GM10248 (cell line): Measurements from ENCODE around the gene SEZ6L2.
A peak's percentile ranks its signal among the peaks of the same experiment; 100 is the strongest.

Source experiments
- CTCF ChIA-PET: fragments of 300-600 bp; sonication (Branson Sonifier 250); formaldehyde crosslinking; extraction: SDS; loops from one replicate; lab custom pipeline; 2021; ENCODE audit warnings: antibody characterized with exemption; lab: Yijun Ruan, JAX
- POLR2A ChIA-PET: fragments of 350-650 bp; sonication (Branson Sonifier 250); formaldehyde crosslinking; extraction: SDS; loops from one replicate; lab custom pipeline; 2020; ENCODE audit warnings: antibody characterized with exemption; lab: Yijun Ruan, JAX
- DNase-seq: peaks from one replicate; pipeline ENCODE4 v3.0.0; 2012; ENCODE audit errors: extremely low spot score
- TF ChIP-seq, protein P1 (sequence below): IDR thresholded peaks from 2 replicates; pipeline ENCODE4 v1.5.1; 2012; ENCODE audit warnings: mild to moderate bottlenecking, low read depth; ENCODE audit errors: extremely low read depth, missing control alignments, control extremely low read depth

SEZ6L2 gene

DNA sequence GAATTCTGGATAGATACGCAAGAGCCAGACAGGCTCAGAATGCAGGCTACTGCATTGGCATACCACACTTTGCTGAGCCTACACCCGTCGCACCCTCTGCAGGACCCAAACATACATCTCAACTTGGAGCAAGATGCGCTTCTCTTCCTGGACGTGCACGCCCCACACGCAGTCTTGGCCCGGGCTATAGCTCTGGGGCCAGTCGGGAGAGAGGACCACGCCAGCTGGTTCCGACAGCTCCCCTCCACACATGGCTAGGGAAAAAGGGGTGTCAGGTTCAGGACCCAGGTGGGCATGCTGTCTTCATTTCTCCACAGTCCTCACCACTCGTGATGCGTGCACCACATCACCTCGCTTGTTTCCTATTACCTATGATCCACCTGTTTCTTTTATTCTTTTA is 21.2 kb downstream of the SEZ6L2 start:
- DNase-seq: no peak
- POLR2A ChIA-PET: no interaction called here
- TF ChIP-seq, protein P1, sequence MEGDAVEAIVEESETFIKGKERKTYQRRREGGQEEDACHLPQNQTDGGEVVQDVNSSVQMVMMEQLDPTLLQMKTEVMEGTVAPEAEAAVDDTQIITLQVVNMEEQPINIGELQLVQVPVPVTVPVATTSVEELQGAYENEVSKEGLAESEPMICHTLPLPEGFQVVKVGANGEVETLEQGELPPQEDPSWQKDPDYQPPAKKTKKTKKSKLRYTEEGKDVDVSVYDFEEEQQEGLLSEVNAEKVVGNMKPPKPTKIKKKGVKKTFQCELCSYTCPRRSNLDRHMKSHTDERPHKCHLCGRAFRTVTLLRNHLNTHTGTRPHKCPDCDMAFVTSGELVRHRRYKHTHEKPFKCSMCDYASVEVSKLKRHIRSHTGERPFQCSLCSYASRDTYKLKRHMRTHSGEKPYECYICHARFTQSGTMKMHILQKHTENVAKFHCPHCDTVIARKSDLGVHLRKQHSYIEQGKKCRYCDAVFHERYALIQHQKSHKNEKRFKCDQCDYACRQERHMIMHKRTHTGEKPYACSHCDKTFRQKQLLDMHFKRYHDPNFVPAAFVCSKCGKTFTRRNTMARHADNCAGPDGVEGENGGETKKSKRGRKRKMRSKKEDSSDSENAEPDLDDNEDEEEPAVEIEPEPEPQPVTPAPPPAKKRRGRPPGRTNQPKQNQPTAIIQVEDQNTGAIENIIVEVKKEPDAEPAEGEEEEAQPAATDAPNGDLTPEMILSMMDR: no peak
- CTCF ChIA-PET: interaction anchor here (1.2 to 1.5 kb wide), 2 partner anchors 14 to 30 kb away, joined by 6 to 8 read pairs; partner anchors contain the start of gene CDIPT

DNA sequence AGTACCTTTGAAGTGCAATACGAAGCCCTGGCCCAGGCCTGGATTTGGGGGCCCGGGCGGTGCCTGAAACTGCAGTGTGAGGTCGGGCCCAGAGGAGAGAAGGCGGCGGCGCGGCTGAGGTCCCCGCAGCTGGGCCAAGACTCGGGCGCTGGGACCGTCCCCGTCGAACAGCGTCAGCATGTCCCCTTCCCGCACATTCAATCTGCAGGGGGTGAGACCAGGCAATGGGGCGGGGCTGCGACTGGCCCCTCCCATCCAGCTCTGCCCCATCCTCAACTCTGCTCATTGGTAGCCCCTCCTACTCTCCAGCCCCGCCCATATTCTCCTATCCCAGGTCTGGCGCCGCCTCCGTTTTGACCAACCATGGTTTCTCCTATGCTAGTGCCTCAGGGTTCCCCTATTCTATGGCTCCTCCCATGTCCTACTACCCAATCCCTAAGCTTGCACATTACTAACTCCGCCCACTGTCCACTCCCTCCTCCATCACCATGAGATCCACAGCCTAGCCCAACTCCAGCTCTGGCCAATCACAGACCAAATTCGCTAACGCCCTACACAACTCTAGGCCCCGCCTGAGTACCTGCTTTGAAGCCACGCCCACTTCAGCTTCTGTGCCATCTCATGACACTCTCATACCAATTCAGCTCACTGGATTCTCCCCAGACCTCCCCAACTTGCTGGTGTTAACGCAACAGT is 21.9 kb downstream of the SEZ6L2 start:
- ChIA-PET CTCF (interaction anchor here (1.2 to 1.7 kb wide), 3 partner anchors 13 to 155 kb away, joined by 4 to 8 read pairs (median 6); partner anchors contain the start of gene CDIPT), POLR2A (no interaction called here)
- TF ChIP-seq, protein P1: no peak
- peak; percentile 73 for DNase-seq

DNA sequence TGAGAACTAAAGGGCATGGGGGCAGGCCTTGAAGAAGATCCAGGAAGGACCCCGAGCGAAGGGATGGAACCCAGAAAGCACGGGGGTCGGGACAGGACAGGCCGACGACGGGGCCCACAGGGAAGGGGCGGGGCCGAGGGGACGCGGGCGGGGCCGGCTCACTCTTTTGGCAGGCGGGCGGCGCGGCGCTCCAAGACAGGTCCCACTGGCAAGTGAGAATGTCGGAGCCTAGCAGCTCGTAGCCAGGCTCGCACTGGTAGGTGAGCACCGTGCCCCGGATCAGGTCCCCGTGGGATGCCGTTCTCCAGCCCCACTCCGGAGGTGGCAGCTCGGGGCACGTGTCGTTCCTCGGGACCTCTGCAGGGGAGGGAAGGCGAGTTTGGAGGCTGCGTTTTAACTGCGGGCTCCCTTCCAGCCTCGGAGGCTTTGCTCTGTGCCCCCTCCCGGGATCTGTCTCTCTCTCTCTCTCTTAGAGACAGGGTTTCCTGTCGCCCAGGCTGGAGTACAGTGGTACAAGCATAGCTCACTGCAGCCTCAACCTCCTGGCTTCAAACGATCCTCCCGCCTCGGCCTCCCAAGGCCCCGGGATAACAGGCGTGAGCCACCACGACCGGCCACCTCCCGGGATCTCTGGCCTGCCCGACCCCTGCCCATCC is 22.6 kb downstream of the SEZ6L2 start:
- DNase-seq: peak; percentile 34
- POLR2A ChIA-PET: no interaction called here
- CTCF ChIA-PET: interaction anchor here (1.2 to 1.7 kb wide), 3 partner anchors 13 to 156 kb away, joined by 4 to 8 read pairs (median 4); partner anchors contain the start of gene CDIPT
- TF ChIP-seq, protein P1: no peak

GRCh38 chr16:29876217-29876593 is 23.1 kb downstream of the SEZ6L2 start:
- no peak for DNase-seq
- POLR2A ChIA-PET: no interaction called here
- CTCF ChIA-PET: interaction anchor here (1.2 to 1.7 kb wide), 2 partner anchors 28 to 156 kb away, joined by 4 read pairs; no protein-coding TSS in a partner anchor
- TF ChIP-seq, protein P1: no peak

- TF ChIP-seq, protein P1: no peak
- no peak for DNase-seq
- POLR2A ChIA-PET: no interaction called here
- CTCF ChIA-PET: no interaction called here
Measured at GRCh38 chr16:29875206-29875605, 24.1 kb downstream of the SEZ6L2 start.

DNA sequence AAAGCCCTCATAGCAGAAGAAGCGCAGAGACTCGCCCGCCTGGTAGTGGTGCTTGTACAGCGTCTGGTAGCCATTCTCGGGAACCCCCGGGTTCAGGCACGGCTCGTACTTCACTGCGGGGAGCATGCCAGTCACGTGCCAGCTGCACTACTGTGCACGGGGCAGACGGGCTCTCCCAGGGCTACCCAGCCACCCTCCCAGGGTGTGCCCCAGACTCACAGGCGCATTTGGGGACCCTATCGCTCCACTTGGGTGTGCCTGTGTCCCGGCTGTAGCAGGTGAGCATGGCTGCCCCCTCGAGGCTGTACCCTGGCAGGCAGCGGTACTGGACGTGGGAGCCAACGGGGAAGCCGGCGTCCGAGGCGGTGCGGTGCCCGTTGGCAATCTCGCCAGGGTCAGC is 26.0 kb downstream of the SEZ6L2 start:
- CTCF ChIA-PET: interaction anchor here (1.2 kb wide), 1 partner anchor 12 kb away, joined by 4 read pairs; no protein-coding TSS in a partner anchor
- POLR2A ChIA-PET: interaction anchor here (1.1 kb wide), 1 partner anchor 15 kb away, joined by 3 read pairs; no protein-coding TSS in a partner anchor
- DNase-seq: no peak
- TF ChIP-seq, protein P1: no peak
